ENCODE data around the gene MED31. TPM values are rescaled to one million over a fixed set of nuclear protein-coding genes. Genes with fewer than 3 reads are reported as not detected.
A peak's percentile ranks its signal among the peaks of the same experiment; 100 is the strongest.

The MED31 gene
- total RNA-seq, 2 experiments from 2014 or later = 21.7 to 22.5 TPM

GRCh38 chr17:6642592-6642991 is 8.8 kb downstream of the MED31 start:
- CTCF ChIA-PET = no interaction called here
- intact Hi-C loops (cut with micrococcal nuclease) = loop anchor here (5.0 kb wide), 2 partner anchors 490 to 840 kb away; partner anchors contain the start of genes POLR2A and SLC35G6
- no peak for DNase-seq
- no peaks in the 10 kb centered on the region for H3K27me3 Mint-ChIP-seq (ENCODE audit: low read depth)
- H3K4me1 Mint-ChIP-seq (ENCODE audit: low read depth) = peaks cover 68% of the 10 kb centered on the region
- peak overlapping the region; percentile 97 for H3K27ac Mint-ChIP-seq
- peaks cover 15% of the 10 kb centered on the region for H3K36me3 Mint-ChIP-seq (ENCODE audit: low read depth)
- H3K4me3 Mint-ChIP-seq = peak overlapping the region; percentile 60
- H3K9me3 Mint-ChIP-seq = no peaks in the 10 kb centered on the region

DNA sequence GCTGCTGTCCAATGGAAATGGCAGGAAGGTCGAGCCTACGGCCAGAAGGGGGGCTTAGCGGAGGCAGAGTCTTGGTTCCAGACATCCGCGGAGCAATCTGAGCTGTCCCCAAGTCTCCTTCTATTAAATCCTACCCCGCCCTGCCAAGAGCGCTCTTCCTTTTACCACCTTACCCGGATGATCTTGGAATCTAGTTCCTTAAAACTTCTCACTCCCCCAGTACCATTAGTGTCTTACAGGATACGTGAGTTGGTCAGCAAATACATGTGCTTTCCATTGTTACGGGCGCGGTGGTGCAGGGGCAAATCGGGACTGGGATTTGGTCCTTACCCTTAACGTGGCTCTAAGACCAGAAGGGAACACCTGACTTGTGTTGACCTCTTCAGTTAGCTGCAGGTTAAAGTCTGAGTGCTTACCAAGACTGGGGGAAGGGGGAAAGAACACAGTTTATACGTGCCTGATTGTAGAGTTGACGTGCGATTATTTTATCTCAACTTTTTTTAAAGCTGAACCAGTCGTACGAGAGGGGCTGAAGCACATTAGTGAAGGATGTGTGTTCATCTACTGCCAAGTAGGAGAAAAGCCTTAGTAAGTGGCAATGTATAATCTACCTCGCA is 10.1 kb downstream of the MED31 start:
- CTCF ChIA-PET = interaction anchor here (0.7 kb wide), 1 partner anchor 123 kb away, joined by 3 read pairs; no protein-coding TSS in a partner anchor
- no peaks in the 10 kb centered on the region for H3K27me3 Mint-ChIP-seq (ENCODE audit: low read depth)
- H3K4me3 Mint-ChIP-seq = peak overlapping the region; percentile 81
- intact Hi-C loops (cut with micrococcal nuclease) = loop anchor here (1.0 to 5.0 kb wide), 4 partner anchors 15 to 1155 kb away; partner anchors contain the start of genes DERL2, MIS12, POLR2A and SLC35G6
- peak overlapping the region; percentile 97 for H3K27ac Mint-ChIP-seq
- peaks cover 56% of the 10 kb centered on the region for H3K4me1 Mint-ChIP-seq (ENCODE audit: low read depth)
- DNase-seq = no peak
- peaks cover 18% of the 10 kb centered on the region for H3K36me3 Mint-ChIP-seq (ENCODE audit: low read depth)
- no peaks in the 10 kb centered on the region for H3K9me3 Mint-ChIP-seq

- Mint-ChIP-seq H3K9me3 (no peaks in the 10 kb centered on the region), H3K27me3 (ENCODE audit: low read depth) (no peaks in the 10 kb centered on the region), H3K4me3 (peak within 1 kb of the TSS; percentile 81), H3K36me3 (ENCODE audit: low read depth) (peaks cover 18% of the 10 kb centered on the region), H3K4me1 (ENCODE audit: low read depth) (peaks cover 51% of the 10 kb centered on the region), H3K27ac (peak within 1 kb of the TSS; percentile 97)
- CTCF ChIA-PET = no interaction called here
- intact Hi-C loops (cut with micrococcal nuclease) = loop anchor here (1.0 to 5.0 kb wide), 5 partner anchors 11 to 1154 kb away; partner anchors contain the start of genes C17orf100, DERL2, MED31 and MIS12
- DNase-seq = peak; percentile 93
These were observed 10.7 kb downstream of the MED31 start, which contains the start of the genes KIAA0753 and TXNDC17 for GRCh38 chr17:6640536-6641246. Gene KIAA0753, minus strand, starts transcription at chr17:6640711. Its CDS starts 5,608 bp downstream, at chr17:6635103. Gene TXNDC17, plus strand, starts transcription at chr17:6641060. Its CDS starts 23 bp downstream, at chr17:6641083.

- DNase-seq = peak; percentile 38
- Mint-ChIP-seq H3K36me3 (ENCODE audit: low read depth) (peaks cover 18% of the 10 kb centered on the region), H3K4me1 (ENCODE audit: low read depth) (peaks cover 49% of the 10 kb centered on the region), H3K9me3 (no peaks in the 10 kb centered on the region), H3K27ac (peak overlapping the region; percentile 97), H3K4me3 (peak overlapping the region; percentile 81), H3K27me3 (ENCODE audit: low read depth) (no peaks in the 10 kb centered on the region)
- CTCF ChIA-PET = interaction anchor here (1.0 kb wide), 1 partner anchor 9 kb away, joined by 3 read pairs; no protein-coding TSS in a partner anchor
- intact Hi-C loops (cut with micrococcal nuclease) = loop anchor here (1.0 to 5.0 kb wide), 4 partner anchors 11 to 842 kb away; partner anchors contain the start of genes C17orf100, MED31, POLR2A and SLC35G6
These were observed 11.5 kb downstream of the MED31 start for GRCh38 chr17:6639586-6640535.

- peaks cover 43% of the 10 kb centered on the region for H3K4me1 Mint-ChIP-seq (ENCODE audit: low read depth)
- no peak for DNase-seq
- CTCF ChIA-PET = interaction anchor here (1.0 to 1.2 kb wide), 3 partner anchors 9 to 1200 kb away, joined by 3 read pairs; partner anchors contain the start of genes C17orf100, C1QBP and MED31
- no peaks in the 10 kb centered on the region for H3K27me3 Mint-ChIP-seq (ENCODE audit: low read depth)
- peak overlapping the region; percentile 81 for H3K4me3 Mint-ChIP-seq
- H3K36me3 Mint-ChIP-seq (ENCODE audit: low read depth) = peaks cover 16% of the 10 kb centered on the region
- intact Hi-C loops (cut with micrococcal nuclease) = no loop called here
- H3K27ac Mint-ChIP-seq = no peak overlapping the region
- no peaks in the 10 kb centered on the region for H3K9me3 Mint-ChIP-seq
These were observed 12.3 kb downstream of the MED31 start for GRCh38 chr17:6639014-6639585.

DNA sequence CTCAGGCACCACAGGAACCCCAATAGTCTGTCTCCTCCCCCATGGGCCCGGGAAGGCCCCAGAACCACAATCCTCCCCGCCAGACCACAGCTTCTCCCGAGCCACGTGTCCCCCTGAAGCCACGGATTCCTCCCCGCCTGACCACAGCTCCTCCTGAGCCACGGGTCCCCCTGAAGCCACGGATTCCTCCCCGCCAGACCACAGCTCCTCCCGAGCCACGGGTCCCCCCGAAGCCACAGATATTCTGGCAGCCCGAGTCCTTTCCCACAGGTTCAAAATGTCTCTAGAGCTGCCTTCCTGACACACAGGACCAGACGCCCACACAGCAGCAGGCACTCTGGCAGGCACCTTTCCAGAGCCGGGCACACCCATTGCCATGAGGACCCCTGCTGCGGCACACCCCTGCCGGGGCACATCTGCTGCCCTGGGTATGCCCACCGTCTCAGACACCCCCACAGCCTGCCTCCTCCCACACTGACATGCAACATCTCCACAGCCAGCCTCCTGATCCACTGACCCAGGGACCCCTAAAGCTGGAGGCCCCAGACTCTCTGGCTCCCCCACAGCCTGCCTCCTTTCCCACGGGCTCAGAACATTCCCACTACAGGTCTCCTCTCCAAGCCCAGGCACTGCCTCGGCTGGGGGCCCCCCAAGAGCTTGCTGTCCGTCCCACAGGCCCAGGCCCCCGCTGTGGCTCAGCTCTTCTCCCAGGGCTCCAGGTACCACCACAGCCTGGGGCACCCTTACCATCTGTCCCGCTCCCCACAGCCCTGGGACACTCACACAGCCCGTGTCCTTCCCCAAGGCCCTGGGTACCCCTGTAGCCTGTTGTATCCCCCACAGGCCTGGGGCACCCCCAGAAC is 13.1 kb downstream of the MED31 start:
- DNase-seq = no peak
- CTCF ChIA-PET = interaction anchor here (0.5 to 1.2 kb wide), 4 partner anchors 13 to 1199 kb away, joined by 3 to 4 read pairs (median 3); partner anchors contain the start of genes C17orf100, C1QBP and MED31
- no peaks in the 10 kb centered on the region for H3K9me3 Mint-ChIP-seq
- no peaks in the 10 kb centered on the region for H3K27me3 Mint-ChIP-seq (ENCODE audit: low read depth)
- intact Hi-C loops (cut with micrococcal nuclease) = no loop called here
- H3K36me3 Mint-ChIP-seq (ENCODE audit: low read depth) = peaks cover 17% of the 10 kb centered on the region
- H3K4me3 Mint-ChIP-seq = peak overlapping the region; percentile 81
- peaks cover 36% of the 10 kb centered on the region for H3K4me1 Mint-ChIP-seq (ENCODE audit: low read depth)
- H3K27ac Mint-ChIP-seq = no peak overlapping the region

- no peak overlapping the region for H3K4me3 Mint-ChIP-seq
- no peaks in the 10 kb centered on the region for H3K27me3 Mint-ChIP-seq (ENCODE audit: low read depth)
- H3K36me3 Mint-ChIP-seq (ENCODE audit: low read depth) = peaks cover 20% of the 10 kb centered on the region
- intact Hi-C loops (cut with micrococcal nuclease) = no loop called here
- no peak overlapping the region for H3K27ac Mint-ChIP-seq
- H3K4me1 Mint-ChIP-seq (ENCODE audit: low read depth) = peaks cover 27% of the 10 kb centered on the region
- H3K9me3 Mint-ChIP-seq = no peaks in the 10 kb centered on the region
- DNase-seq = no peak
- CTCF ChIA-PET = interaction anchor here (0.5 to 1.0 kb wide), 2 partner anchors 156 to 367 kb away, joined by 3 to 4 read pairs; no protein-coding TSS in a partner anchor
These were observed 14.0 kb downstream of the MED31 start for GRCh38 chr17:6637458-6637840.

GRCh38 chr17:6636616-6637457 is 14.6 kb downstream of the MED31 start:
- intact Hi-C loops (cut with micrococcal nuclease) = no loop called here
- H3K27me3 Mint-ChIP-seq (ENCODE audit: low read depth) = no peaks in the 10 kb centered on the region
- no peak for DNase-seq
- CTCF ChIA-PET = no interaction called here
- peaks cover 21% of the 10 kb centered on the region for H3K4me1 Mint-ChIP-seq (ENCODE audit: low read depth)
- H3K4me3 Mint-ChIP-seq = no peak overlapping the region
- peaks cover 22% of the 10 kb centered on the region for H3K36me3 Mint-ChIP-seq (ENCODE audit: low read depth)
- H3K27ac Mint-ChIP-seq = no peak overlapping the region
- no peaks in the 10 kb centered on the region for H3K9me3 Mint-ChIP-seq

DNA sequence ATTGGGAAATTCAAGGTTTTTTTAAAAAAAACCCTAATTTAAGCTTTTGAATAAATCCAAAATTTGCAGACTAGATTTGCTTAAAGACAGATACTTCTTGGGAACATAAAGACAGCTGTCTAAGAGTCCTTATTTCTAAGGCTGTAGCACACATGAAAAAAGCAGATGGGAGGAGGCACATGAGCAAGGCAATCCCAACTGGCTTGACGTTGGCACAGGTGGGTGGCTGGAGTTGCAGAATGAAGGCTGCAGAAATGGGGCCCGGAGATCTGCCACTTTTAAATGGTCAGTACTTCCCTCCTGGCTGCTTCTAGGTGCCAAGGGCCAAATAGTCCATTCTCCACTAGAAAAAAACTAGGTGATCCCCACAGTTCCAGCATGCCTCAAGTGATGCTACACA is 15.3 kb downstream of the MED31 start:
- H3K4me1 Mint-ChIP-seq (ENCODE audit: low read depth) = peaks cover 18% of the 10 kb centered on the region
- DNase-seq = no peak
- intact Hi-C loops (cut with micrococcal nuclease) = no loop called here
- no peak overlapping the region for H3K4me3 Mint-ChIP-seq
- H3K9me3 Mint-ChIP-seq = no peaks in the 10 kb centered on the region
- H3K27ac Mint-ChIP-seq = no peak overlapping the region
- H3K36me3 Mint-ChIP-seq (ENCODE audit: low read depth) = peaks cover 26% of the 10 kb centered on the region
- CTCF ChIA-PET = interaction anchor here (1.2 kb wide), 1 partner anchor 163 kb away, joined by 5 read pairs; no protein-coding TSS in a partner anchor
- H3K27me3 Mint-ChIP-seq (ENCODE audit: low read depth) = no peaks in the 10 kb centered on the region

- H3K27ac Mint-ChIP-seq = peak overlapping the region; percentile 4
- no peak for DNase-seq
- CTCF ChIA-PET = no interaction called here
- H3K9me3 Mint-ChIP-seq = no peaks in the 10 kb centered on the region
- no peaks in the 10 kb centered on the region for H3K27me3 Mint-ChIP-seq (ENCODE audit: low read depth)
- intact Hi-C loops (cut with micrococcal nuclease) = no loop called here
- H3K4me3 Mint-ChIP-seq = no peak overlapping the region
- H3K4me1 Mint-ChIP-seq (ENCODE audit: low read depth) = peaks cover 8% of the 10 kb centered on the region
- H3K36me3 Mint-ChIP-seq (ENCODE audit: low read depth) = peaks cover 33% of the 10 kb centered on the region
These were observed 18.1 kb downstream of the MED31 start for GRCh38 chr17:6633263-6633662.

All from activated naive CD4-positive, alpha-beta T cell treated with anti-CD3 and anti-CD28 coated beads for 36 hours (primary cell).